Muscle layer of colon (tissue), 2 donors: ENCODE results near the gene ZNF473.

ENCODE experiments used
- H3K27ac ChIP-seq: one replicate; pipeline ENCODE4 v1.7.0; 2013; ENCODE audit warnings: low read depth, mild to moderate bottlenecking, low read length, moderate library complexity
- H3K27me3 ChIP-seq, 2 donors: one replicate each; pipeline ENCODE4 v1.7.0; 2013; ENCODE audit warnings: low read length in 2 of 2, mild to moderate bottlenecking in 2 of 2; ENCODE audit not compliant: insufficient read depth in 2 of 2, control insufficient read depth in 1 of 2
- H3K36me3 ChIP-seq: one replicate; pipeline ENCODE4 v1.7.0; 2013; ENCODE audit warnings: mild to moderate bottlenecking, low read length; ENCODE audit not compliant: insufficient read depth
- H3K4me1 ChIP-seq: one replicate; pipeline ENCODE4 v1.7.0; 2013; ENCODE audit warnings: mild to moderate bottlenecking, low read length; ENCODE audit not compliant: insufficient read depth
- H3K4me3 ChIP-seq, 2 donors: one replicate each; pipeline ENCODE4 v1.7.0; 2013; ENCODE audit warnings: low read length in 2 of 2, low read depth in 1 of 2, mild to moderate bottlenecking in 1 of 2, moderate library complexity in 1 of 2
- H3K9ac ChIP-seq: one replicate; pipeline ENCODE4 v1.7.0; 2013; ENCODE audit warnings: low read length
- H3K9me3 ChIP-seq: one replicate; pipeline ENCODE4 v1.7.0; 2013; ENCODE audit warnings: mild to moderate bottlenecking, low read length
- donor health status: abdominal sarcoma.
- donor health status: Adenocarcinoma of cecum.

Gene ZNF473

DNA sequence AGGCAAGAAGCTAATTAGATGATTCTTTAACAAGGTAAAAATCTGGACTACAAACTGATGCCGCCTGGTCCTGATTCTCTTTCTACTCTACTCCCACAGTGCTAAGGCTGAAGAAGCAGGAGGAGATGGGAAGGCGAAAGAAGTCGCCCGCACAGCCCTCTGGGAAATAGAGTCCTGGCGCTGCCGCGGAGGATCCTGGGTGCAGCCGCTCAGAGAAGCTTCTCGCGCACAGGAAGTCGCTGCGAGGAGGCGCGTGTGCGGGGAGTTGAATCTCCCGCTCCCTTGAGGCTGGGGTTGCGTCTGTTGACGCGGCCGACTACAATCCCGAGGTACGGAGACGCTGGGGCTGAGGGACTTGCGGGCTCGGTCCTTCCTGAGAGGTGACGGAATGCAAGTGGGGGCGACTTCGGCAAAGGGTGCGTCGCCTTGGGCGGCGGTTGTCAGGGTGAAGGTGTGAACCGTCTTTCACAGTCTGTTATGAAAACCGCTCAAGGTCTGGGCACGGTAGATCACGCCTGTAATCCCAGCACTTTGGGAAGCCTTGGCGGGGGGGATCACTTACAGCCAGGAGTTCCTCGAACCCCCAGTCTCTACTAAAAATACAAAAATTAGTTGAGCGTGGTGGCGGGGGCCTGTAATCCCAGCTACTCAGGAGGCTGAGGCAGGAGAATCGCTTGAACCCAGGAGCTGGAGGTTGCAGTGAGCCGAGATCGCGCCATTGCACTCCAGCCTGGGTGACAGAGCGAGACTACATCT, at the start of gene ZNF473:
TSS of gene ZNF473 (plus strand) at position 212 of the 756 bp plus-strand sequence. CDS start 5,078 bp downstream, outside the sequence.
- Histone ChIP-seq H3K27ac (peak within 1 kb of the TSS; percentile 99), H3K4me1 (peaks cover 24% of the 10 kb centered on the region), H3K4me3 (peak within 1 kb of the TSS; percentile 85 to 96), H3K27me3 (no peaks in the 10 kb centered on the region), H3K36me3 (peaks cover 5% of the 10 kb centered on the region), H3K9me3 (no peaks in the 10 kb centered on the region), H3K9ac (peak within 1 kb of the TSS; percentile 78)

DNA sequence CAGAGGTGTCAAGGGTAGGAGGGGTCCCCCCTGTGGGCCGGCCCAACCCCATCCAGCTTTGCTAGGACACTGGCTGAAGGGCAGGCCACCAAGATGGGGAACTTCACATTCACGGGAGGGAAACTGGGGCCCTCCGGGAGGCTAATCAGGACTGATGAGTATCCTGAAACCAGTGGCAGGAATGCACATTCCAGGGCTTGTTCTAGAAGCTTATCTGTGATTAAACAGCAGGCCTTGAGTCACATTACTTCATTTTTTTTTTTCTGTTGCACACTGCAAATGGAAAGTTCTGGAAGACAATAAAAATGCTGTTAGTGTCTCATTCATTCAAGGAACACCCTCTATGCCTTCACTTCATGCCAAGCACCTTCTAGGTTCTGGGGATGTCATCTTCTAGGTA, 49.3 kb upstream of the ZNF473 start:
- Histone ChIP-seq H3K9ac (no peak overlapping the region), H3K36me3 (peaks cover 33% of the 10 kb centered on the region), H3K27ac (no peak overlapping the region), H3K9me3 (no peaks in the 10 kb centered on the region), H3K4me3 (no peak overlapping the region), H3K27me3 (no peaks in the 10 kb centered on the region), H3K4me1 (no peaks in the 10 kb centered on the region)

DNA sequence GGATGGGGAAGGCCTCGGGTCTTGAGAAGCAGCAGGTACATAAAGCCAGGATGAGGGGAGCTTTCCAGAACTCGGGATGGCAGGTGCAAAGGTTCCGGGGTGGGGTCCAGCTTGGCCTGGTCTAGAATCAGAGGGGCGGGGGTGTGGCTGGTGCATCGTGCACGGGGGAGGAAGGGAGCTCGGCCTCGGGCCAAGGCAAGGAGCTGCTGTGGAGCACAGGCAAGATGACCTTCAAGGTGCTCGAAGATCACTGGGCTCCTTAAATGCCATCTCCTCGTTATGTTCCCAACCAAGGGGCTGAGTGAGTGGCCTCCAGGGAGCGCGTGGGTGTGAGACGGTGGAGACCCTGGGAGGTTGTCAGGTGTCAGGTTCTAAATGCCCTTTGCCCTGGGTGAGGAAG, 48.7 kb upstream of the ZNF473 start:
- Histone ChIP-seq H3K4me1 (no peaks in the 10 kb centered on the region), H3K27me3 (no peaks in the 10 kb centered on the region), H3K36me3 (peaks cover 38% of the 10 kb centered on the region), H3K27ac (no peak overlapping the region), H3K9me3 (no peaks in the 10 kb centered on the region), H3K4me3 (no peak overlapping the region), H3K9ac (no peak overlapping the region)

DNA sequence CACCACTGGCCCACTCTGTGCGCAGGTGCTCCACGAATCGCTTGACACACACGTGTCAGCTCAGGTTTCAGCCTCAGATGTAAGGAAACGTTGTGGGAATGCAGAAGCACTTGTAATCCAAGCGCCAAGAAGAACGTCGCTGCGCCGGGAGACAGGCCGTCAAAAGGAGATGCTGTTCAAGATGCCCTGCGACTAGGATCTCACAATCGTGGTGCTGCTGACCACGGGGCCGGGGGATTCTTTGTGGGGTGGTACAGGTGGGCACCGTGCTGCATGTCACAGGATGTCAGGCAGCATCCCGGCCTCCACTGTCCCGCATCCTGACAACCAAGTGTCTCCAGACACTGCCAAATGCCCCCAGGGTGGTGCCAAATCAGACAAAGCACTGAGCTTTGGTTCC, 47.9 kb upstream of the ZNF473 start:
- no peaks in the 10 kb centered on the region for H3K27me3 ChIP-seq
- H3K36me3 ChIP-seq: peaks cover 44% of the 10 kb centered on the region
- no peaks in the 10 kb centered on the region for H3K4me1 ChIP-seq
- H3K4me3 ChIP-seq: no peak overlapping the region
- no peak overlapping the region for H3K9ac ChIP-seq
- H3K9me3 ChIP-seq: no peaks in the 10 kb centered on the region
- no peak overlapping the region for H3K27ac ChIP-seq

DNA sequence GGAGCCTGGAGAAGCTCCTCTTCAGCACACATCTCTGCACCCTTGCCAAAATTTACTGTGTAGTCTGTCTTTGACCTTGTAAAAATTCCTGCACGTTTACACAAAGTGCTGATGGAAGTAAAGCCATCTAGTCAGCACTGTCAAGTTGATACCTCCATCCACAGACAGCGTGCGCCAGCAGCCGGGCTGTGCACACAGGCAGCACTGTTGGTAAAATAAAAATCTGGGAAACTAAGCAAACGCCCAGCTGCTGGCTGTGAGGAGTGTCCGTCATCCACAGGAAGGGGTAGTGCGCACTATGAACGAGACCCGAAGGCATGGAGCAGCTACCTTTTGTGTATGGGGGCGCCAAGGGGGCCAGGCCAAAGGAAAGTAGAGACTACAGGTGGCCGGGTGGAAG, 47.5 kb upstream of the ZNF473 start:
- Histone ChIP-seq H3K4me1 (no peaks in the 10 kb centered on the region), H3K36me3 (peaks cover 46% of the 10 kb centered on the region)

DNA sequence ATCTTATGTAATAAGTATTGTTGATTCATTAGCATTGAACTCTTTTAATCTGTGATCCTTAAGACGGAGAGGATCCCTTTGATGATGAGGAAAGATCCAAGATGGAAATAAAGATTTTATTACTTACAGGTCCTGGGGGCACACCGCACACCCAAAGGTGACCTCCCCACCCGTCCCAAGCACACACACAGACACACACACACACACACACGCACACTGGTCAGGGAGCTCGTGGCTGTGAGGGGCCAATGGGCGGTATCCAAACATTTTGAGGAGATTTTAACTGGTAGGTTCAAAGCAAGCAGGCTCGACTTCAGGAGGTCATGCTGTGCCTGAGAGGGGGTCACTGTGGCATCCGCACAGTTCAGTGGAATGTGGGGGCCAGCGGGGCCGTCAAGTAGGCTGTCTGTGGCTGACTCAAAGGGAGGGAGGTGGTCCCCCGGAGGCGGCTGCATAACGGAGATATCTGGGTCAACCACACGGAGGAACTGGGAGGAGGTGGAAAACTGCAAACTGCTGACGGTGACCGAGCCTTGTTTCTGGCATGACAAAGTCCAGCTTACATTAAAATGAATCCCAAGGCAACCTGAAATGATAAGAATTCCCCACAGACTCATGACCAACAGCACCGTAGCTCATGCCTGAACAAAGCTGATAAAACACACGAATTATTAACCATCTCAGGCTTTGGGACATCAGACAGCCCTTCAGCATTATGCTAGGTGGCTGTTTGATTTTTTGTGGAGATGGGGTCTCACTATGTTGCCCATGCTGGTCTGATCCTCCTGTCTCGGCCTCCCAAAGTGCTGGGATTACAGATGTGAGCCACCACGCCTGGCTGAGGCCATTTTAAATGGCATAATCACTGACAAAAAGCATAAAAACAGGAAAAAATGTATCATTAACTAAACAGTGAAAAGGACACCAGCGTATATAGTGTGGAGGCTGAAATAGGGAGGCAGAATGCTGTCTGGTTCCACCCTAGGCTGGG, 43.9 kb upstream of the ZNF473 start:
- no peaks in the 10 kb centered on the region for H3K27me3 ChIP-seq
- no peaks in the 10 kb centered on the region for H3K9me3 ChIP-seq
- no peak overlapping the region for H3K9ac ChIP-seq
- H3K27ac ChIP-seq: no peak overlapping the region
- no peak overlapping the region for H3K4me3 ChIP-seq
- no peaks in the 10 kb centered on the region for H3K4me1 ChIP-seq
- H3K36me3 ChIP-seq: peaks cover 67% of the 10 kb centered on the region

More for the DNA sequence above, 47.5 kb upstream of the ZNF473 start:
- Histone ChIP-seq H3K27me3 (no peaks in the 10 kb centered on the region), H3K9me3 (no peaks in the 10 kb centered on the region), H3K4me3 (no peak overlapping the region), H3K27ac (no peak overlapping the region), H3K9ac (no peak overlapping the region)

DNA sequence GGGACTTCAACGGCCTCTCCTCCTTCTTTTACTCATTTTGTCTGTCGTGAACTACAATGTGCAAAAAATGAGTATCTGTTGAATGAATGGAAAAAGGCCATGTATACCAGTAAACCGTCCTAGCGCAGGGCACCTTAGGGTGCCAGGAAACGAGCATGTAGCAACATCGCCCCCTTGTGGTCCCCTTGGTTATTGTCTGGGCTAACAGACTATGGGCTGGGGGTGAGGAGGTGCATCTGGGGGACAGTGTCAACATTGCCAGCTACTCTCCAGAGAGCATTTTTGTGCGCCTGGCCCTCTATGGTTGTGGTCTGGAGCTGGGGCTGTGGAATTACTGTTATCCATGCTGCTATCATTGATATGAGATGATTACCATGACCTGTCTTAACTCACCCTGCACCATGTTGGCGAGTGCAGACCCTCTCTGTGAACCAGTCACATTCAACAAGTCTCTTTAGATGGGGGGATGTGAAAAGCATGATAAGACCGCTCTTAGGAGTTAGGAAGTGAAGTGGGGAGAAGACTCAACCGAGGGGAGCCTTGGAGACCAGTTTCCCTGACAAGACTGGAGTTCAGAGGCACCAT, 42.1 kb upstream of the ZNF473 start:
- H3K9ac ChIP-seq: no peak overlapping the region
- peaks cover 72% of the 10 kb centered on the region for H3K36me3 ChIP-seq
- no peak overlapping the region for H3K4me3 ChIP-seq
- no peak overlapping the region for H3K27ac ChIP-seq
- H3K27me3 ChIP-seq: no peaks in the 10 kb centered on the region
- H3K9me3 ChIP-seq: no peaks in the 10 kb centered on the region
- no peaks in the 10 kb centered on the region for H3K4me1 ChIP-seq

DNA sequence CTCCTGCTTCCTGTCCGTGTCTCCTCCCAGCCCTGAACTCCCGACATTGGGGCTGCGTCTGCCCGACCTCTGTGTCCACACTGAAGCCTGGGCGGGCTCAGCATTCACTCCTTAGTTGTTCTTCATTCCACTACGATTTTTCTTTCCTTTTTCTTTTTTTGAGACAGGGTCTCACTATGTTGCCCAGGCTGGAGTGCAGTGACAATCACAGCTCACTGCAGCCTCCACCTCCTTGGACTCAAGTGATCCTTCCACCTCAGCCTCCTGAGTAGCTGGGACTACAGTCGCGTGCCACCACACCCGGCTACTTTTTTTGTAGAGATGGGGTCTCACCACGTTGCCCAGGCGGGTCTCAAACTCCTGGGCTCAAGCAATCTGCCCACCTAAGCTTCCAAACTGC, 41.3 kb upstream of the ZNF473 start:
- no peaks in the 10 kb centered on the region for H3K4me1 ChIP-seq
- H3K9me3 ChIP-seq: no peaks in the 10 kb centered on the region
- H3K27ac ChIP-seq: no peak overlapping the region
- H3K36me3 ChIP-seq: peaks cover 78% of the 10 kb centered on the region
- H3K4me3 ChIP-seq: no peak overlapping the region
- H3K27me3 ChIP-seq: no peaks in the 10 kb centered on the region
- no peak overlapping the region for H3K9ac ChIP-seq

DNA sequence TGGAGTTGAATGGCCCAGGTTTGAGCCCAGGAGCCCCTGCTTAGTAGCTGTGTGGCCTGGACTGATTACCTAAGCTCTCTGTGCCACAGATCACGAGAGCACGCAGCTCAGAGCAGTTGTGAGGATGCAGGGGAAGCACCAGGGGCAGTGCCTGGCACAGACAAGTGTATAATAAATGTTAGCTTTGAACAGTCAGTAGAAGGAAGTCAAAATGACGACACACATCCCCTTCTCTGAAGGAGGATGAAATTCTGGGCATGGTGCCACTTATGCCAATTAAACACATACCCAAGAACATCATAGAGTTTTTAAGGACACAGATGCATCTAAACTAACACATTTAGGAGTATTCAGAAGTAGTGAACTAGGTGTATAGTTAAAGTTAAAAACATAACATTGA, 39.9 kb upstream of the ZNF473 start:
- H3K9me3 ChIP-seq: no peaks in the 10 kb centered on the region
- no peaks in the 10 kb centered on the region for H3K27me3 ChIP-seq
- peaks cover 84% of the 10 kb centered on the region for H3K36me3 ChIP-seq
- H3K4me3 ChIP-seq: no peak overlapping the region
- H3K4me1 ChIP-seq: no peaks in the 10 kb centered on the region
- H3K27ac ChIP-seq: no peak overlapping the region
- H3K9ac ChIP-seq: no peak overlapping the region

DNA sequence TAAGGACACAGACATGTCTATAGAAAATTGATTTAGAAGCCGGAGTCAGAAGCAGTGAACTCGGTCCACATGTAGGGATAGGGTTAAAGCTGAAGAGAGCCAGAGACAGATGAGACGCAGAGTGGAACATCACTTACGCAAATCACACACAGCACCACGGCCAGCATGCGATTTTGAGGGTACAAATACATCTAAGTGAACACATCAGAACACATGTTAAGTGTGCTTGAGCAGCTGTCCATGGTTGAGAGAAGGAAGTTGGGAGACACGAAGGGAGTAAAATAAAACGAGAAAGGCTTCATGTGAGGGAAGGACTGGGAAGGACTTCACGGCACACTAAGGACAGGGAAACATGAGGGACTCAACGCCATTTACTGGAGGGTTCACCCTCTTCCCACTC, 39.5 kb upstream of the ZNF473 start:
- Histone ChIP-seq H3K9me3 (no peaks in the 10 kb centered on the region), H3K36me3 (peaks cover 86% of the 10 kb centered on the region)

DNA sequence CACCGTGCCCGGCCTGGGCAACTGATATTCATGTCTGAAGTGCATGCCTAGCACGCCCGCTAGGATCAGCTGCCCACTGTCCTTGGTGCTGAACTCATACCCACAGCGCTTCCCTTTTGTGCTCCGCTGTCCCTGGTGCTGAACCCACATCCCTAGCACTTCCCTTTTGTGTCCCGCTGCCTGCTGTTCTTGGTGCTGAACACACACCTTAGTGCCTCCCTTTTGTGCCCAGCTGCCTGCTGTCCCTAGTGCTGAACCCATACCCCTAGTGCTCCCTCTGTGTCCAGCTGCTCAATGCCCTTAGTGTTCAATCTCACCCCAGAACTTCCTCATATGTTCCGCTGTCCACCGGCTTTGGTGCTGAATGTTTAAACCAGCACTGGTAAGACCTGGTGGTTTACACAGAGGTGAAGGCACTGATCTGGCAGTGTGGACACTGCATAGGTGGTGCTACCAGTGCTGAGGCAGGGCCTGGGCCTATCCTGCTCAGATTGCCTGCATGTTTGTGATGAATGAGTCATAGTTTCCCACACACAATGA, 38.6 kb upstream of the ZNF473 start:
- Histone ChIP-seq H3K36me3 (peaks cover 86% of the 10 kb centered on the region), H3K4me1 (no peaks in the 10 kb centered on the region), H3K4me3 (no peak overlapping the region), H3K9ac (no peak overlapping the region), H3K27me3 (no peaks in the 10 kb centered on the region), H3K9me3 (no peaks in the 10 kb centered on the region), H3K27ac (no peak overlapping the region)

More for the DNA sequence above, 39.5 kb upstream of the ZNF473 start:
- Histone ChIP-seq H3K4me1 (no peaks in the 10 kb centered on the region), H3K27me3 (no peaks in the 10 kb centered on the region), H3K4me3 (no peak overlapping the region), H3K27ac (no peak overlapping the region), H3K9ac (no peak overlapping the region)
